KOPT-K1 (cell line): ENCODE data around the gene SIRPD.

ENCODE experiments used
- H3K27ac ChIP-seq: fragments of 200-600 bp; sonication (generic); 2 replicates; pipeline ENCODE4 v1.5.1; 2016; ENCODE audit warnings: antibody characterized with exemption, mild to moderate bottlenecking, low read depth, low read length; ENCODE audit not compliant: poor library complexity, severe bottlenecking
- H3K36me3 ChIP-seq: fragments of 200-600 bp; sonication (generic); 2 replicates; pipeline ENCODE4 v1.5.1; 2017; ENCODE audit warnings: antibody characterized with exemption, mild to moderate bottlenecking, low read length, moderate library complexity; ENCODE audit not compliant: insufficient read depth
- H3K9me3 ChIP-seq: fragments of 200-600 bp; sonication (generic); 2 replicates; pipeline ENCODE4 v1.5.1; 2017; ENCODE audit warnings: antibody characterized with exemption, low read length, mild to moderate bottlenecking; ENCODE audit not compliant: insufficient read depth, poor library complexity, severe bottlenecking

The SIRPD gene

DNA sequence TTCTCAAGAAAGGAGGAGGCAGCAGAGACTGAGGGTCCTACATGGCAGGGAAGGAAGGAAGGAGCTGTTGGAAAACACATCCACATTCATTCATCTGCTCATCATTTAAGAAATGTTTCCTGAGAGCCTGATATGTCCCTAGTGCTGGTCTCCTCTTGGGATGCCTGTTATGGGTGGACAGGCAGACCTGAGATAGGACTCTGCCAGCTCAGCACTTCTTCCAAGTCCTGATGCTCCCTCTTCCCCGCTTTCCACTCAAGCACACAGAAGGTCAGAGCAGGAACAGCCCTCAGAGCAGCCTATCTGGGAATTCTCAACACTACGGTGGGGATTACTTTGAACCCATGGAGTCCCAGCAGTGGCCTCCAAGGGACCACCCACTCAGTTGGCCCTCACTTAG, 8.0 kb upstream of the SIRPD start:
- H3K9me3 ChIP-seq: no peaks in the 10 kb centered on the region
- H3K36me3 ChIP-seq: no peaks in the 10 kb centered on the region
- no peak overlapping the region for H3K27ac ChIP-seq

GRCh38 chr20:1563598-1563997, 6.1 kb upstream of the SIRPD start:
- Histone ChIP-seq H3K9me3 (no peaks in the 10 kb centered on the region), H3K36me3 (no peaks in the 10 kb centered on the region), H3K27ac (no peak overlapping the region)

DNA sequence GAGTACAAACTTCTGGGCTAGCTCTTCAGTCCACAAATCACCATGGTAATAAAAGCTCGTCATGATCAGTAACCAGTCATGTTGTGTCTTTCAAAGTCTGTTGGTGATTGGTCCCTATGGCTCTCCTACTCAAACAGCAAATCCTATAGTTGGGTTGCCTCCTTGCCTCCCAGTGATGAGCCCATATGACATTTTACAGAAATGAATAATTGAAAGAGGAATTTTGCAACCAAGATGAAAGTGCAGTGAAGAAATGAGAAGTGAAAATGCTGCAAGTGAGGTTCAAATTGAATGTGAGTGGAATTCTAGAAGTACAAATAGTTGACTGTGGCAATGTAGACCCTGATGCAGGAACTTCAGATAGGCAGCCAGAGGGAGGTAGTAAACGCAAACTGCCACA, 5.1 kb upstream of the SIRPD start:
- Histone ChIP-seq H3K9me3 (no peaks in the 10 kb centered on the region), H3K27ac (no peak overlapping the region), H3K36me3 (no peaks in the 10 kb centered on the region)

DNA sequence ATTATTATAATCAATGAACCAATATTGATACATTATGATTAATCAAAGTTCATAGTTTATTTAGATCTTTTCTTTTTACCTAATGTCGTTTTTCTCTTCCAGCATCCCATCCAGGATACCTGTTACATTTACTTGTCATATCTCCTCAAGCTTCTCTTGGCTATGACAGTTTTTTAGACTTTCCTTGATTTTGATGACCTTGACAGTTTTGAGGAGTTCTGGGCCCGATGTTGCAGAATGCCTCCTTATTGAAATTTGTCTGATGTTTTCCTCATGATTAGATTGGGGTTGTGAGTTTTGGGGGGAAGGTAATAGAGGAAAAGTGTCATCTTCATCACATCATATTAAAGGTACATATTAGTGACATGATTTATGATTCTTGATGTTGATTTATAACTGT, 3.8 kb upstream of the SIRPD start:
- Histone ChIP-seq H3K9me3 (no peaks in the 10 kb centered on the region), H3K27ac (no peak overlapping the region), H3K36me3 (no peaks in the 10 kb centered on the region)

GRCh38 chr20:1555952-1556351, 1.6 kb downstream of the SIRPD start:
- Histone ChIP-seq H3K9me3 (peaks cover 10% of the 10 kb centered on the region), H3K27ac (no peak overlapping the region), H3K36me3 (no peaks in the 10 kb centered on the region)

DNA sequence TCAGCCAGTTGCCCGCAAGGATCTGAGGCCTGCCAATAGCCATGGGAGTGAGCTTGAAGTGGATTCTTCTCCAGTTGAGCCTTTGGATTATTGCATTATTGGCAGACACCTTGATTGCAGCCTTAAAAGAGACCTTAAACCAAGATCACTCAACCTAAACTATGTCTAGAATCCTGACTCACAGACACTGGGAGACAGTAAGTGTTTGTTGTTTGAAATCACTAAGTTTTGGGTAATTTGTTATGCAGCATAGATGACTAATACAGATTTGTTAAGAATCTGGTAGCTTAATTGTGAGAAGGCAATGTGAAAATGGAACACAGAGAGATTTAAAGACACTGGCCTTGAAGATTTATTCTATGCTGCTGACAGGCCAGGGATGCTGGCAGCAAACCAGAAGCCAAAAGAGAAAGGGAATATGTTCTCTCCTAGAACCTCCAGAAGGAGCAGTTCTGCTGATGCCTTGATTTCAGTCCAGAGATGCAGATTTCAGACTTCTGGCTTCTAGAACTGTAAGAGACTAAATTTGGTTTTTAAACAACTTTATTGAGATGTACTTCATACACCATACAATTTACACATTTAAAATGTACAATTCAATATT, 17.6 kb downstream of the SIRPD start:
- H3K27ac ChIP-seq: no peak overlapping the region
- no peaks in the 10 kb centered on the region for H3K36me3 ChIP-seq

DNA sequence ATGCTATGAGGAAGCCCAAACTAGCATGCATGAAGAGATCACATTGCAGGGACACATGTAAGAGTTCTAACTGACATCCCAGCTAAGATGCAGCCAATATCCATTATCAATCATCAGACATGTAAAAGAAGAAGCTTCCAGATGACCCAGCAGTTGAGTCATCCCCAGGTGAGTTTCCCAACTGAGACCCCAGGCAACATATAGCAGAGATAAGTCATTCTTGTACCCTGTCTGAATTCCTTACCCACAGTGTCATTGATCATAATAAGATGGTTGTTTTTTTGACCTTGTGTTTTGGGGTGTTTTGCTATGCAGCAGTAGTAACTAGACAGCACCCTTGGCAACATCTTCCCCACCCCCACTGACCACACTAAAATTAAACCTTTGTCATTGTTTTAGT, 18.9 kb downstream of the SIRPD start:
- no peaks in the 10 kb centered on the region for H3K9me3 ChIP-seq
- no peak overlapping the region for H3K27ac ChIP-seq
- H3K36me3 ChIP-seq: no peaks in the 10 kb centered on the region

More for the DNA sequence above, 17.6 kb downstream of the SIRPD start:
- no peaks in the 10 kb centered on the region for H3K9me3 ChIP-seq

- no peaks in the 10 kb centered on the region for H3K36me3 ChIP-seq
- H3K27ac ChIP-seq: no peak overlapping the region
- no peaks in the 10 kb centered on the region for H3K9me3 ChIP-seq
These were observed 19.8 kb downstream of the SIRPD start for GRCh38 chr20:1537731-1538058.

GRCh38 chr20:1536893-1537730, 20.4 kb downstream of the SIRPD start:
- Histone ChIP-seq H3K27ac (no peak overlapping the region), H3K36me3 (no peaks in the 10 kb centered on the region), H3K9me3 (no peaks in the 10 kb centered on the region)

- Histone ChIP-seq H3K9me3 (no peaks in the 10 kb centered on the region), H3K36me3 (no peaks in the 10 kb centered on the region), H3K27ac (no peak overlapping the region)
These were observed 21.9 kb downstream of the SIRPD start for GRCh38 chr20:1535420-1536175.

DNA sequence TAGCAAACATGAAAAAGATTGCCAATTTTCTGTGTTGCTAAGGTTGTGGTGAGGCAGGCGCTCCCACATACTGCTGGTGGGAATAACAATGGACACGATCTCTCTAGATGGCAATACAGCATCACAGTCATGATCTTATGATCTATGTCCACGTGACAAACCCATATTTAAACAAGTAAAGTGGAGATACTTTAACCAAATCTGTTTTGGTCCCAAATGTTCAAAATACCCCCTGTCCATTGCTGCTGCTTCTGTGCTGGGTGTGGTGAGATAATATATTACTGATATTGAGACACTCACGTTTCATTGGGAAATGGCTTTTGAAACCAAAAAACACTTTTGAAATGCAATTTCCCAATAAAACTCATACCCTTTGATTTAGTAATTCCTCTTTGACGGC, 23.0 kb downstream of the SIRPD start:
- no peaks in the 10 kb centered on the region for H3K9me3 ChIP-seq
- no peak overlapping the region for H3K27ac ChIP-seq
- no peaks in the 10 kb centered on the region for H3K36me3 ChIP-seq

- H3K9me3 ChIP-seq: peaks cover 3% of the 10 kb centered on the region
- H3K36me3 ChIP-seq: no peaks in the 10 kb centered on the region
- no peak overlapping the region for H3K27ac ChIP-seq
These were observed 24.4 kb downstream of the SIRPD start for GRCh38 chr20:1533059-1533458.

- Histone ChIP-seq H3K36me3 (no peaks in the 10 kb centered on the region), H3K9me3 (peaks cover 12% of the 10 kb centered on the region), H3K27ac (no peak overlapping the region)
These were observed 28.7 kb downstream of the SIRPD start for GRCh38 chr20:1528811-1529210.

- peaks cover 12% of the 10 kb centered on the region for H3K9me3 ChIP-seq
- no peak overlapping the region for H3K27ac ChIP-seq
- no peaks in the 10 kb centered on the region for H3K36me3 ChIP-seq
These were observed 29.6 kb downstream of the SIRPD start for GRCh38 chr20:1527923-1528322.

GRCh38 chr20:1526896-1527295, 30.6 kb downstream of the SIRPD start:
- Histone ChIP-seq H3K27ac (no peak overlapping the region), H3K9me3 (peaks cover 12% of the 10 kb centered on the region), H3K36me3 (no peaks in the 10 kb centered on the region)
